GM21528 (cell line): ENCODE data around the gene CACNG4.
A peak's percentile ranks its signal among the peaks of the same experiment; 100 is the strongest.

Source experiments
- ATAC-seq: cut with Tn5 transposase; IDR thresholded peaks from one replicate; pipeline ENCODE4 v1.9.1; 2021; ENCODE audit warnings: mild to moderate bottlenecking, moderate library complexity; ENCODE audit not compliant: unreplicated experiment, low FRiP score

The CACNG4 gene

DNA sequence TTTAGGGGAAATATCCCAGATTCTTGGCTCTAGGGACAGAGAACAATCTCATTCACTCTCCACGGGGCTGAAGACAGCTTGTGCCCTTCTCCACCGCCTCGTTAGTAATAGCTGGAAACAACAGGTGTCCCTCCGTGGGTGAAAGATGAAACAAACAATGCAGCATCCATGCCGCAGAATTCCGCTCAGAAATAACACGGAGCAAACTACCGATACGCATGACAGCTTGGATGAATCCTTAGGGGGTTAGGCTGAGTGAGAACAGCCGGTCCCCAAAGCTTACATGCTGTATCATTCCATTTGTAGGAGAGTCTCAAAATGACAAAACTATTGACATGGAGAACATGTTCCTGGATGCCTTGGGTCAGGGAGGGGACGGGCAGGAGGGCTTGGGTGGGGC is 50.5 kb downstream of the CACNG4 start:
- no peak for ATAC-seq

DNA sequence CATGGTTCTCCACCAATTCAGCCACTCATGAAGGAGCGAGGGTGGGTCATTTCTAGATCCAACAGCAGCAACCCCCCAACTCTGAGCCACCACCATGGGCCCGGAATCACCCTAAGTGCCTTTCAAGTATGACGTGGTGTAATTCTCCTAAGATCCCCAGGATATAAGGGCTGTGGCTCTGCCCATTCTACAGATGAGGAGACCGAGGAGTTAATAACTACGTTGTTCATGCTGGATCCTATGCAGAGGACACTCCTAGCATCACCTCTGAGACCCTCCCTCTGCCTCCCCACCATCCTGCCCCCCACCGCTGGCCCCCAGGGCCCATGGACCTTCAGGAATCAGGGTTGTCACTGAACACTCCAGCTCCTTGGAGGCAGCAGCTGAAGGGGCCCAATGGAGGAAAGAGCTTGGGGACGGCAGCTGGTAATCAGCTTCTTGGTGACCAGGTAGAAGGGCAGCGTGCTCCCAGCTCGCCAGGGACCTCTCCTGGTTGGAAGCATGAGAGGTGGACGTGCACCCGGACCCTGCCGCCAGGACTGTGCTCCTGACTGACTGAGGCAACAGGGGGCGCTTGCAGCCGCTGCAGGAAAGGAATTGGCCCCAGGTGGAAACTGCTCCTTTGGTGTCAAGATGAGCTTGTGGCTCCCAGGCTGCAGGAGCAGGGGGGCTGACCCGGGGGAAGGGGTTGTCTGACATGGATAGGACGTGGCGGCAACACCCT is 51.7 kb downstream of the CACNG4 start:
- no peak for ATAC-seq

DNA sequence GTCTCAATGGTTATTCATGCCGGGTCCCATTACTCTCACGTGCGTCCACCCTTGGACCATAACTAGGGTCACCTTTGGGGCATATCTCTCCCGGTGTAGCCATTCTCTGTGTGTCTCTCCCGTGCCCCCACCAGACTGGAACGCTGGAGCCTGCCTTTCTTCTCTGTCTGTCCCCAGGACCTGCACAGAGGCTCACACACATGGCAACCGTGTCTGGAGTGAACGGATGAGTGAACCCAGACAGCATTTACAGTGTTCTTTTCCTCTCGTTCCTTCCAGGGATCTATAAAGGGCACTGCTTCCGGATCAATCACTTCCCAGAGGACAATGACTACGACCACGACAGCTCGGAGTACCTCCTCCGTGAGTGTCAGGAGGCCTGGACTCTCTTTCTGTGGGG is 53.4 kb downstream of the CACNG4 start:
- no peak for ATAC-seq

DNA sequence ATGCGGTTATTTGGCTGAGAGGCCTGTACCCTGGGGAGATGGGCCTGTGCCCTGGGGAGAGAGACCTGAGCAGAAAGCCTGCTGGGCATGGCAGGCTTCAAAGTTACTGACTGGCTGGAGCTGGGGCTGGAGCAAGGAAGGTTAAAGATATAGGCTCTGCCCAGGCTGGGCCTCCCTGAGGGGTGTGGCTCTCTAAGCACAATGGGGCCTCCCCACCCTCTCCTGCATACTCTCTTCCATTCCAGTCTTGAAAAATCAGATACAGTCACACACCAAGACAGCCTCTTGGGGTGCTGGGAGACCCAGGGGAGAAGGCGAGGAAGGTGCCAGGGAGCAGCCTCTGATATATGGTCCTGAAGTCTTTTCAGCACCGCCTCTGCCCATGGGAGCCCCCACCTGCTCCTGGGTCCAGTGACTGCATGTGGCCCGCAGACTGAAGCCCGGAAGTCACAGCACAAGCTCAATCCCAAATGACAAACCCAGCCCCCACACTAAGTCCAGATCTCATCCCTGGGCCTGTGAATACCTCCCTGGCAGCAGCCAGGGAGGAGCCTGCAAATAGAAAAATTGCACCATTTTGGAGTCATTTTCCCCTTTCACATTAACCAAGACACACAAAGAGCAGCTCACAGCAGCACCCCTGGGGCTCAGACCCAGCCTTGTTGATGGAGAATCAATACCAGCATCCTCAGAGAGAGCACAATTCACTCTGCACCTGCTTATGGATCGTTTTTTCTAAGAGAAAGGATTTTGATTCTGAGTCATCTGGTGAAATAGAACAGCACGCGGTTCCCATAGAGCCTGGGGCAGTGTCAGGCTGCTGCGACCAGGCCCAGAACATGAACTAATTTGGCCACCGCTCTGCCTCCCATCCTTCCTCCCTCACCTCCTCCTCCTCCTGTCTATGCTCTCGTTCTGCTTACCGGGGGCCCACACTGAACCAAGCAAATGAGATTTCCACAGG is 54.2 kb downstream of the CACNG4 start:
- ATAC-seq = no peak

DNA sequence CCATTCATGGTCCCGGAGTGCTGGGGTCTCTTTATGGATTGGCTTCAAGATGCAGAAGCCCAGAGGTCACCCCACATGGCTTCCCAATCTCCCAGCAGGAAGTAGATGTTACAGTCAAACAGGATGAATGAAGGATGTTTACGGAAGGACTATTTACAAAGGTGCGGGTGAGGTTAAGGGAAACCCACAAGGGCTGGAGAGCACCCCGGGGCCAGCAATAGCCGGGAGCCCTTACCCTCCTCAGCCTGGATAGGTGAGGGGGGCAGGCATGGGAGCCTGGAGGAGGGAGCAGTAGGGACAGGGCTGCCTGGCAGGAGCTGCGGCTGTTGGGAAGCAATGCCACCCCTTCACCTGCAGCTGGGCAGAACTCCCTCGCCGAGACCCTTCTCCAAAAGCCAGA is 55.3 kb downstream of the CACNG4 start:
- ATAC-seq = no peak

DNA sequence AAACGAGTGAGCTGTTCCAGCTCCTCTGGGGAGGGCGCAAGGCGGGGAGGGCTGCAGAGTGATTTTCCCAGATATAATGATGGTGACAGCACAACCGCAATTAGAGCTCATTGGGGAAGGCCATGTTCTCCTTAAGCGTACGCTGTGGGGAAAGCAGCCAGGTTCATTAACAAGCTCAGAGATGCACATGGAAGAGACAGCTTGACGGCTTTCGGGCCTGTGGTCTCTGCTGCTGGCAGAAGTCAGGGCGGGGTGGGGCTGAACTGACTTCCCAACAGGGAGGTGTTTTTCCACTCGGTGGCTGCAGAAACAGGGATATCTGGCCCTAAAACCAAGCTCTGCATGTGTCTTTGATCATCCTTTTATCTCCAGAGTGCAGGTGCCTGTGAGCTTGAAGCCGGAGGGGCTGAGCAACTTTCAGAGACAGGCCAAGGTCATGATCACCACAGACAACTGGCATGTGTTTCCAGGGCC is 55.8 kb downstream of the CACNG4 start:
- ATAC-seq = no peak

DNA sequence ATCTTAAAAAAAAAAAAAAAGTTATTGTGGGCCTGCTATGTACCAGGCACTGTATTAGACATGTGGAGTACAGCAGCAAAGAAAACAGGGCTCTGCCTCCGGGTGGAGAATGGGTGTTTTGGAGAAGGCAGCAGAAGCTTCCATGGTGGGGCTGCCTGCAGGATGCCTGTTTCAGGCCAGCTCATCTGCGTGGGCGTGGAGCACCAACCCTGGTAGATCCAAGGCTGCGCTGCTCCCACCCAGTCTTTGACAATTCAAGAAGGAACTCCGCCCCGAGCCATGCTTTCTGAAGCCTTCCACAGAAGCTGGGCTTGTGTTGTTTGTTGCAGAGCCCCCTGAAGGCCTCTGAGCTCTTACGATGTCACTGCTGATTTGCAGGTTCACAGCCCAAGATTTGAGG is 56.7 kb downstream of the CACNG4 start:
- ATAC-seq = no peak

DNA sequence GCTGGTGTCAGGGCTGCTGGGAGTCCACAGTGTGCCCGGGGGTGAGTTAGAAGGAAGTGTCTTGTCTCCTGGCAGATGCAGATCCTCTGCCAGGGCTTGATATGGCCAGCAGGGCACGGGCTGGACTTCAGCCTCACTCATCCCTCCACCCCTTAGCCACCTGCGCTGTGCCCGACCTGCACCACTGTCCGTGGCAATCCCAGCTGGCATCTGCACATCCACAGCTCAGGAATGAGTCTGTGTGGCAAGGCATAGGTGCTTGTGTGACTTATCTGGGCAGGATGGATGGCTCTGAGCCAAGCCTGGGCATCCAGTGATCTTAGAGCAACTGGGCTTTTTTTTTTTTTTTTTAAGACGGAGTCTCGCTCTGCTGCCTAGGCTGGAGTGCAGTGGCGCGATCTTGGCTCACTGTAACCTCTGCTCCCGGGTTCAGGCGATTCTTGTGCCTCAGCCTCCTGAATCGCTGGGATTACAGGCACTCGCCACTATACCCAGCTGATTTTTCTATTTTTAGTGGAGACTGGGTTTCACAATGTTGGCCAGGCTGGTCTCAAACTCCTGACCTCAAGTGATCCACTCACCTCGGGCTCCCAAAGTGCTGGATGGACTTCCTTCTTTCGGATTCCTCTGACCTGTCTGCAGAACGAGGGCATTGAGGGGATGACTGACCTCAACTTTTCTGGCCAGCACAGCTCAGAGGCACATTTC is 57.4 kb downstream of the CACNG4 start:
- no peak for ATAC-seq

DNA sequence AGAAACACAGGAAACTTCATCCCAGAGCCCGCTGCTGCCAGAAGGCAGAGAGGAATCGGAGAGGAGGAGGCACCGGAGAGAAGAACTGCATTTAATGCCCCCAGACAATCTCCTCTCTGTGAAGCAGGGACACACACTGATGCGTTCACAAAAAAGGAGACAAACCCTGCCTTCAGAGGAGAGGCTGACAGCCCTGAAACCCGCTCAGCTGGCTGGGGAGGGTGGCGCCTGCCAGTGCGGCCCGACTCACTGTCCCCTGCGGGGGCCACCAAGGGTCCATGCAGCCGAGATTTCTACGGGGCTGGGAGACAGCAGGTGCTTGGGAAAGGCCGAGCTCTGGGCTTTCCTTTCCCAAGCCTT is 57.9 kb downstream of the CACNG4 start:
- no peak for ATAC-seq

DNA sequence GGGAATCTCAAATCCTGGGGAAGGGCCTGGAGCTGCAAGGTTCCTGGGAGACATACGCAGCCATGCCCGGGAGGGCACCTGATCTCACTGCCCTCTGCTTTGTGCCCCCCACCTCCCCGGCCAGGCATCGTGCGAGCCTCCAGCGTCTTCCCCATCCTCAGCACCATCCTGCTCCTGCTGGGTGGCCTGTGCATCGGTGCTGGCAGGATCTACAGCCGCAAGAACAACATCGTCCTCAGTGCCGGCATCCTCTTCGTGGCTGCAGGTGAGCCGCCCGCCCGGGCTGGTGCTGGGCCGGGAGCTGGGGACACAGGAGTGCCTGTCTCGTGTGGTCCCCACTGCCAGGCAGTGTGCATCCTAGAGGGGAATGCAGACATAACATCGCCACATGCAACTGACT is 60.2 kb downstream of the CACNG4 start:
- ATAC-seq = no peak

DNA sequence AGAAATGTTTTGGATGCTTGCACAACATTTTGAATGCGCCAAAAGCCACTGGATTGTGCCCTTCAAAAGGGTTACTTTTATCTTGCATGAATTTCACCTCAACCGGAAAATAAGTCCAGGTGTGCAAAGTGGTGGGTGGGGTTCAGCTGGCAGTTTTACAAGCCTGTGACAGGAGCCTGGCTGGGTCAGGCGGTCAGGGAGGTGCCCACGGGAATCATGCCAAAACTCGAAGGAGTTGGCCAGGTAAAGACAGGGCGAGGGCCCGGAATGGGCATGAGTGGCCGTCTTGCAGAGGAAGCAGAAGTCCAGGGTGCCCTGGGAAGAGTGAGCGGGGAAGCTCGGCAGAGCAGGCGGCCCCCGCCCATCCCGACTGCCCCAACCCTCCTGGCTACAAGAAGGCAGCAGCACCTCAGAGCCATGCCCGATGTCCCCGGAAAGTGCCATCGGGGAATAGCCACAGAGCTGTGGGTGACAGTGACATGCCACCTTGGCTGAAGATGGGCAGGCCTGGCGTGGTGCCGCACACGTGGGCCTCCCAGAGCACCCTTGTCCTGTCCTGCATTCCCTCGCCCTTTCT is 60.8 kb downstream of the CACNG4 start:
- ATAC-seq = no peak

DNA sequence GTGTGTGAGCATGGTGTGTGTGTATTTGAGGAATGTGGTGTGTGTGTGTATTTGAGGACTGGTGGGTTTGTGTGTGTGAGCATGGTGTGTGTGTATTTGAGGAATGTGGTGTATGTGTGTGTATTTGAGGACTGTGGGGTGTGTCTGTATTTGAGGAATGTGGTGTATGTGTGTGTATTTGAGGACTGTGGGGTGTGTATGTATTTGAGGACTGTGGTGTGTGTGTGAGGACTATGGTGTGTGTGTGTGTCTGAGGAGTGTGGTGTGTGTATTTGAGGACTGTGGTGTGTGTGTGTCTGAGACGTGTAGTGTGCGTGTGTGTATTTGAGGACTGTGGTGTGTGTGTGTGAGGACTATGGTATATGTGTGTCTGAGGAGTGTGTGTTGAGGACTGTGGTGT is 61.8 kb downstream of the CACNG4 start:
- ATAC-seq = no peak

DNA sequence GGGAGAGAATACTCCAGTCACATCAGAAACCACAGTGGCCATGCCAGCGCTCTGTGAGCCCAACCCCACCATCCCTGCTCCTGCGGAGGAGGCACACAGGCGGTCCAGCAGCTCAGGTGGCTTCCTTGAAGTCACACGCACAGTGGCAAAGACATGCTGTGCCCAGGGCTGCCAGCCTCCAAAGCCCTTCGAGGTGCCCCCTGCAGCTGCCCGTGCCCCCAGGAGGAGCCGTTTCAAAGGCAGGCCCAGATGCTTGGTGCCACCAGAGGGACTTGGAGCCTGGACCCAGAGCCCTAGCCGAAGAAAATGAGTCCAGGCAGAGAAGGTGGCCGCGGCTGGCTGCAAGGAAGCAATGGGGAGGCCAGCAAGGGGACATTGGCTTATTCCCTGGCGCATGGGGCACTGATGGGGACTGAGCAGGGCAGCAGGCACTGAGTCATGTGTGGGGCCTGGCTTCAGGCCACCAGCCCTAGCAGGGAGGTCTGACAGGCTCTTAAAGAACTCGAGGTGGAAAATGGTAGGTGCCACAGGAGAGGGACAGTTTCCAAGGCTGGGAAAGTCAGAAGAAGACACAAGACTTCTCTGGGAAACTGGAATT is 62.6 kb downstream of the CACNG4 start:
- ATAC-seq = no peak

DNA sequence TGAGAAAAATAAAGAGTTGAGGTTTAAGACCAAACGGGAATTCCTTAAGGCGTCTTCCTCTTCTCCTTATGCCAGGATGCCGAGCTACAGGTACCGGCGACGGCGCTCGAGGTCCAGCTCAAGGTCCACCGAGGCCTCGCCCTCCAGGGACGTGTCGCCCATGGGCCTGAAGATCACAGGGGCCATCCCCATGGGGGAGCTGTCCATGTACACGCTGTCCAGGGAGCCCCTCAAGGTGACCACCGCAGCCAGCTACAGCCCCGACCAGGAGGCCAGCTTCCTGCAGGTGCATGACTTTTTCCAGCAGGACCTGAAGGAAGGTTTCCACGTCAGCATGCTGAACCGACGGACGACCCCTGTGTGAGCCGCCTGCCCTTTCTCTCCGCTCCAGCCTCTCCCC is 66.1 kb downstream of the CACNG4 start:
- ATAC-seq = no peak

DNA sequence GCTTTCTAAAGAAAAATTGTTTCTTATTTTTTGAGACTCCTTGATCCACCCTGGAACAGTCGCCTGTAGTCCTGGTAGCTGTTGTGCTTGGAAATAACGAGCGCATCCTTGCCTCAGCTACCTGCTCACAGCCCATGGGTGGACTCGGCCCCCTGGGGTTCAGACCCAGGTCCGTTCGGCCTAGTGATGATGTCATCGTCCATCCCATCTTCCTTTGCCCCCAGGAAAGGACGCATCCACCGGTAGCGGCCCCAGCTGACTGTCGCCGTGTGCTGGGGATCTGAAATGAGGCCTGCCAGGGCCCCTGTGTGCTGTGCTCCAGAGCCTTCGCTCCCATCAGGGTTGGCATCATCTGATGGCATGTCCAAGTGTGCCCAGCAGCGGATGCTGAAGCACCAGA is 67.9 kb downstream of the CACNG4 start:
- ATAC-seq = no peak

DNA sequence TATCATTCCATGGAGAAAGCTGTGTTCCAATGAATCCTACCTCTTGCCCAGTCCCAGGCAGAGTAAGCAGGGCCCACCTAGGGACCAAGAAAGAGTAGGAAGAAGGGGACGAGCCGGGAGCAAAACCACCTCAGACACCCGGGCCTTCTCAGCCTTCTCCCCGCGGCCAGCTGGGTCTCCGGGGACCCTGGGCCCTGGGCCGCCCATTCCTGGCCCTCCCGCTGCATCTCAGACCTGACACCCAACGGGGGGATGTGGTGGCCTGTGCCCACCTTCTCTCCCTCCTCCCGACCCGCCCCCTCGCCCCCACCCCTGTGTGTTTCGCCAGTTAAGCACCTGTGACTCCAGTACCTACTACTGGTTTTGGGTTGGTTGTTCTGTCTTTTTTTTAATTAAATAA is 68.5 kb downstream of the CACNG4 start:
- no peak for ATAC-seq

DNA sequence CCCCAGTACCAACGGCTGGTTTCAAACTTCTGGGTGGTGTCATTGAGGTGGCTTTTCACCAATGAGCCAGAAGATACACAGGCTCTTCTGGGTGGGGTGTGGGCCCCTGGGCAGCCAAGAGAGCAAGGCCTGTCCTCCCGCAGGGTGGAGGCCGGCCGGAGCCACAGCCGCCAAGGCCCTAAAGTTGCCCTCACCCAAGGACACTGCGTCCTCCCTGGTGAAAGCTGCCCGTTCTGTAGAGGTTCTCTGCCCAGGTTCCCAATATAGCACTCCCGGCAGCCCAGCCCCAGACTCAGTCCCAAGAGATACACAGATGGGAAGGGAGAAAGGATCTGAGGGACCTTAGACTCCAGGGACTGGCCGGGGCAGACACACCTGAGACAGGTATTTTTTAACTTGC is 69.1 kb downstream of the CACNG4 start:
- no peak for ATAC-seq

DNA sequence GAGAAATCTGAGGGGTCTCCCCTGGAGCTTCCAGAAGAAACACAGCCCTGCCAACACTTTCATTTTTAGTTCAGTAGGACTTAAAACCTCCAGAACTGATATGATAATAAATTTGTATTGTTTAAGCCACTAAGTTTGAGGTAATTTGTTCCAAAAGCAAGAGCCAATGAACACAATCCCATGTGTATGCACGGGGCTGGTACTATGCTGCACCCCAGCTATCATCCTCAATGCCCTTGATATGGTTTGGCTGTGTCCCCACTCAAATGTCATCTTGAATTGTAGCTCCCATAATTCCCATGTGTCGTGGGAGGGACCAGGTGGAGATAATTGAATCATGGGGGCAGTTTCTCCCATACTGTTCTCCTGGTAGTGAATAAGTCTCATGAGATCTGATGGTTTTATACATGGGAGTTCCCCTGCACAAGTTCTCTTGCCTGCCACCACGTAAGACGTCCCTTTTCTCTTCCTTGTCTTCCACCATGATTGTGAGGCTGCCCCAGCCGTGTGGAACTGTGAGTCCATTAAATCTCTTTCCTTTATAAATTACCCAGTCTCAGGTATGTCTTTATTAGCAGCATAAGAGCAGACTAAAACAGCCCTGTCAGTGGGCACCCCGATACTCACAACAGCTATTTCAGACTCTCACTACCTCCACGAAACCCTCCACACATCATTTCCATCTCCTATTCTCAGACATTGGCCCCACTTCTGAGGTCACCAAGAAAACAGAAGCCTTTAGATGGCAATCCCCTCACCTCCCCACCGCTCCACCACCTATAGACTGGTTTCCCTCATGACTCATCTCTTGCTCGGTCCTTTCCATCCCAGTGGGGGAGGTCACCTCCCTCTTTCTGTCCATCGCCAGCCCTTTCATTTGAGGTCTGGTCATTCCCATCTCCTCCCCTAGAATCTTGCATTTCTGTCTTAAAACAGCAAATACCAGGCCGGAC is 70.9 kb downstream of the CACNG4 start:
- peak; percentile 67 for ATAC-seq

DNA sequence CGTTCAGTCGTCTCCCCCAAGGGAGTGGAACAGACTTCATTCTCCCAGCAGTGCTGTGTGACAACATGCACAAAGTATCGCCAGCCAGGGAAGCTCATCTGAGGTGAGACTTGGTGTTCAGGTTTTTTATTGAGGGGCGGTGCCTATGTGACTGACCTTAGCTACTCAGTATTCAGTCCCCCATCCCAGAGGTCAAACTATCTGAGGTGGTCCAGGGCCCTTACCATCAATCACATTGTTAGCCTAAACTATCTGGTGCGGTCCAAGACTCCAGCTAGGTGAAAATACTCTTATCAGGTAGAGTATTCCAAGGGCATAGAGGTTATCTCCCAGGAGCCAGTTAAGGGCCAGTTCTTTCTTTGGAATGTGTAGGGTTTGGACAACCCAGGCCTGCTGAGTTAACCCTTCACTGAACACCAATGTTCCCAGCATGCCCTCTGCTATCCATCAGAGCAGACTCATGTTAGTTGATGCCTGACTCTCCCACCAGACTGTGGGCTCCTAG is 74.4 kb downstream of the CACNG4 start:
- ATAC-seq = no peak
